ENCODE measurements around the gene CSTF1.

Gene CSTF1

GRCh38 chr20:56443654-56444540 is 51.5 kb downstream of the CSTF1 start:
- TF ChIP-seq CTCF (IDR thresholded peaks at IDR 0.05; ENCODE audit: extremely low read depth, missing control alignments), result no peak
- DNase-seq (ENCODE audit: low spot score), result no peak

DNA sequence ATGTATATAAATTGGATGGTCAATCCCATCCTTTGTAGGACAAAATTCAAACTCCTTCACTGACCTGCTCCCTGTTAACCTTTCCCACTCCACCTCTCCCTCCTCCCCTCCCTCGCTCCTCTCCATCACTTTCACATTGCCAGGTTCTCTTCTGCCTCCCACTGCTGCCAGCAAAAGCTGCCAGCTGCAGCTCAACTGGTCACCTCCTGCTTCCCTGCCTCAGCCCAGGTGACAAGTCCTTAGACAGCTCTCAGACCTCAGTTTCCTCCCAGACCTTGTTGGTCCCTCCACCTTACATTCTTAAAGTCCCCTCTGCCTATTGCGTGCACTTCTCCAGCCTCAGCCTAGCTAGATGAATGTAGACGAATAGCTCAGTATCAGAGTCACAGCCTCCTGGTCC is 52.7 kb downstream of the CSTF1 start:
- TF ChIP-seq CTCF (IDR thresholded peaks at IDR 0.05; ENCODE audit: extremely low read depth, missing control alignments), result no peak
- DNase-seq (ENCODE audit: low spot score), result no peak

DNA sequence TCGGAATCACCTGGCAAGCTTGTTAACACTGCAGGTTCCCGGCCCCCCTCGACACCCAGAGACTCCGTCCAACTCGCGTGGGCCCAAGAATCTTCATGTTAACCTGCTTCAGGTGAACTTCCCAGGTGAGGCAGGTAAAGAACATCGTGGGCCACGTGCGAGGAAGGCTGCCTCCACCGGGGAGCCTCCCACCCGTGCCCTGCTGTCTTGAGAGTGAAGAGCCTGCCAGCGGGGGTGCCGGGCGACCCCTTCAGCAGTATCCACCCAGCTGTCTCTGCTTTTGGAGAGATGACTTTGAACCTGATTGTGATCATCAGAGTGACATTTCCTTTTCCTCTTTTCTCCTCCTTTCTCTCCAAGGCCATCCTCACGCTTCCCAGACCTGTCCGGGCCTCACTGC is 53.1 kb downstream of the CSTF1 start:
- no peak for TF ChIP-seq CTCF (IDR thresholded peaks at IDR 0.05; ENCODE audit: extremely low read depth, missing control alignments)
- DNase-seq (ENCODE audit: low spot score), result no peak

GRCh38 chr20:56447227-56447626 is 54.8 kb downstream of the CSTF1 start:
- DNase-seq (ENCODE audit: low spot score), result no peak
- TF ChIP-seq CTCF (IDR thresholded peaks at IDR 0.05; ENCODE audit: extremely low read depth, missing control alignments), result no peak

DNA sequence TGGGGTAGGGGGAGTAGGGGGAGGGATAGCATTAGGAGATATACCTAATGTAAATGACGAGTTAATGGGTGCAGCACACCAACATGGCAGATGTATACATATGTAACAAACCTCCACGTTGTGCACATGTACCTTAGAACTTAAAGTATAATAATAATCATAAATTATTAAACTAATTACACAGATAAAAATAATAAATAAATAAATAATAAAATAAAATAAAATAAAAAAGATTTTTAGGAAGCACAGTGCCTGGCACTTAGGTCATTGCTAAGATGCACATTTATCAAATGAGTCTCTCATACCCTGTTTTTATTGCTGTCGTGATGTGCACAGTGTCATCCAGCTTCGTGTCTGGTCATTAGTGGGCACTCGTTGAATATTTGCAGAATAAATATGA is 57.0 kb downstream of the CSTF1 start:
- no peak for TF ChIP-seq CTCF (IDR thresholded peaks at IDR 0.05; ENCODE audit: extremely low read depth, missing control alignments)
- no peak for DNase-seq (ENCODE audit: low spot score)

GRCh38 chr20:56451056-56451765 is 58.8 kb downstream of the CSTF1 start:
- no peak for TF ChIP-seq CTCF (IDR thresholded peaks at IDR 0.05; ENCODE audit: extremely low read depth, missing control alignments)
- DNase-seq (ENCODE audit: low spot score), result no peak

- DNase-seq (ENCODE audit: low spot score), result peak; percentile 73
- TF ChIP-seq CTCF (IDR thresholded peaks at IDR 0.05; ENCODE audit: extremely low read depth, missing control alignments), result no peak
Measured at GRCh38 chr20:56453352-56453751, 60.9 kb downstream of the CSTF1 start.
